ENCODE data around the gene TPBG. TPM values are rescaled to one million over a fixed set of nuclear protein-coding genes. Genes with fewer than 3 reads are reported as not detected.

Gene TPBG
- total RNA-seq, 2 donors from 2014 or later: 34.0 to 39.1 TPM

- Histone ChIP-seq H3K9me3 (ENCODE audit: control insufficient read depth, low read length) (peaks cover 11% of the 10 kb centered on the region), H3K4me3 (ENCODE audit: low read length) (no peak overlapping the region), H3K4me1 (ENCODE audit: control insufficient read depth, insufficient read depth, low read length) (peaks cover 11% of the 10 kb centered on the region), H3K27ac (ENCODE audit: low read depth, low read length) (no peak overlapping the region), H3K9ac (ENCODE audit: extremely low read depth, low read length, poor library complexity, severe bottlenecking) (no peak overlapping the region), H3K27me3 (ENCODE audit: control insufficient read depth, insufficient read depth, low read length, poor library complexity, severe bottlenecking) (no peaks in the 10 kb centered on the region), H3K36me3 (ENCODE audit: control insufficient read depth, insufficient read depth, low read length) (no peaks in the 10 kb centered on the region)
- Mint-ChIP-seq H3K9me3 (peaks cover 19% of the 10 kb centered on the region), H3K4me3 (no peak overlapping the region), H3K36me3 (ENCODE audit: low read depth) (peaks cover 23% of the 10 kb centered on the region), H3K27me3 (ENCODE audit: insufficient read depth) (no peaks in the 10 kb centered on the region), H3K27ac (no peak overlapping the region), H3K4me1 (peaks cover 26% of the 10 kb centered on the region)
- no peak for DNase-seq
- 93 to 95% methylated on average over 8 of the region's 9 CpGs for WGBS, 2 experiments (ENCODE audit: insufficient coverage in 1 of 2, insufficient read length in 1 of 2)
- no peak for TF ChIP-seq CTCF (conservative IDR thresholded peaks at IDR 0.05)
Observed at GRCh38 chr6:82380566-82381185, 17.1 kb downstream of the TPBG start.

GRCh38 chr6:82381278-82381677 is 17.7 kb downstream of the TPBG start:
- H3K4me3 Mint-ChIP-seq: no peak overlapping the region
- WGBS, 2 experiments (ENCODE audit: insufficient coverage in 1 of 2, insufficient read length in 1 of 2): 100% methylated on average over 1 of the region's 1 CpG; no CpG with 5 or more reads in 1 of the 2 experiments
- H3K27ac ChIP-seq (ENCODE audit: low read depth, low read length): no peak overlapping the region
- no peaks in the 10 kb centered on the region for H3K27me3 ChIP-seq (ENCODE audit: control insufficient read depth, insufficient read depth, low read length, poor library complexity, severe bottlenecking)
- H3K4me1 ChIP-seq (ENCODE audit: control insufficient read depth, insufficient read depth, low read length): peaks cover 11% of the 10 kb centered on the region
- H3K27ac Mint-ChIP-seq: no peak overlapping the region
- no peaks in the 10 kb centered on the region for H3K27me3 Mint-ChIP-seq (ENCODE audit: insufficient read depth)
- H3K36me3 ChIP-seq (ENCODE audit: control insufficient read depth, insufficient read depth, low read length): no peaks in the 10 kb centered on the region
- no peak for DNase-seq
- no peak overlapping the region for H3K9ac ChIP-seq (ENCODE audit: extremely low read depth, low read length, poor library complexity, severe bottlenecking)
- peaks cover 31% of the 10 kb centered on the region for H3K4me1 Mint-ChIP-seq
- H3K9me3 ChIP-seq (ENCODE audit: control insufficient read depth, low read length): peaks cover 6% of the 10 kb centered on the region
- H3K4me3 ChIP-seq (ENCODE audit: low read length): no peak overlapping the region
- no peak for TF ChIP-seq CTCF (conservative IDR thresholded peaks at IDR 0.05)
- peaks cover 17% of the 10 kb centered on the region for H3K36me3 Mint-ChIP-seq (ENCODE audit: low read depth)
- peaks cover 13% of the 10 kb centered on the region for H3K9me3 Mint-ChIP-seq

GRCh38 chr6:82385102-82385501 is 21.5 kb downstream of the TPBG start:
- peak; percentile 76 for DNase-seq
- H3K4me1 ChIP-seq (ENCODE audit: control insufficient read depth, insufficient read depth, low read length): peaks cover 11% of the 10 kb centered on the region

More at GRCh38 chr6:82385102-82385501, 21.5 kb downstream of the TPBG start:
- WGBS, 2 experiments (ENCODE audit: insufficient coverage in 1 of 2, insufficient read length in 1 of 2): 20 to 56% methylated on average over 1 to 3 of the region's 3 CpGs
- Histone ChIP-seq H3K27me3 (ENCODE audit: control insufficient read depth, insufficient read depth, low read length, poor library complexity, severe bottlenecking) (no peaks in the 10 kb centered on the region), H3K27ac (ENCODE audit: low read depth, low read length) (no peak overlapping the region), H3K9ac (ENCODE audit: extremely low read depth, low read length, poor library complexity, severe bottlenecking) (no peak overlapping the region), H3K9me3 (ENCODE audit: control insufficient read depth, low read length) (no peaks in the 10 kb centered on the region), H3K4me3 (ENCODE audit: low read length) (no peak overlapping the region), H3K36me3 (ENCODE audit: control insufficient read depth, insufficient read depth, low read length) (no peaks in the 10 kb centered on the region)
- peak overlapping the region; percentile 37 for H3K27ac Mint-ChIP-seq
- no peak for TF ChIP-seq CTCF (conservative IDR thresholded peaks at IDR 0.05)
- no peaks in the 10 kb centered on the region for H3K27me3 Mint-ChIP-seq (ENCODE audit: insufficient read depth)
- H3K4me3 Mint-ChIP-seq: no peak overlapping the region
- no peaks in the 10 kb centered on the region for H3K9me3 Mint-ChIP-seq
- no peaks in the 10 kb centered on the region for H3K36me3 Mint-ChIP-seq (ENCODE audit: low read depth)
- peaks cover 33% of the 10 kb centered on the region for H3K4me1 Mint-ChIP-seq

All from endodermal cell (in vitro differentiated cells).